GM19025 (cell line): ENCODE data around the gene MAN2A2.
"Not testable (repeated sequence)": the region's sequence is repeated elsewhere in the genome, so short reads cannot be mapped to it uniquely, and the experiment has no call there.

Experiments
- ATAC-seq: cut with Tn5 transposase; IDR thresholded peaks from one replicate; pipeline ENCODE4 v1.9.1; 2021; ENCODE audit warnings: mild to moderate bottlenecking, low read depth, moderate library complexity; ENCODE audit not compliant: unreplicated experiment

Gene MAN2A2

GRCh38 chr15:90915808-90916440 is 12.8 kb downstream of the MAN2A2 start:
- ATAC-seq = no peak

- ATAC-seq = no peak
These were observed 13.4 kb downstream of the MAN2A2 start for GRCh38 chr15:90916461-90916860.

GRCh38 chr15:90917569-90917968 is 14.5 kb downstream of the MAN2A2 start:
- no peak for ATAC-seq

- no peak for ATAC-seq
These were observed 15.1 kb downstream of the MAN2A2 start for GRCh38 chr15:90918034-90918788.

GRCh38 chr15:90918835-90919234 is 15.7 kb downstream of the MAN2A2 start:
- no peak for ATAC-seq

GRCh38 chr15:90921887-90922286 is 18.8 kb downstream of the MAN2A2 start:
- no peak for ATAC-seq

- ATAC-seq = peak; percentile 63
These were observed 19.7 kb downstream of the MAN2A2 start for GRCh38 chr15:90922712-90923322.

GRCh38 chr15:90924375-90924774 is 21.3 kb downstream of the MAN2A2 start:
- ATAC-seq = peak; percentile 77

GRCh38 chr15:90926766-90927165 is 23.7 kb downstream of the MAN2A2 start:
- ATAC-seq = not testable (repeated sequence)

- not testable (repeated sequence) for ATAC-seq
These were observed 25.0 kb downstream of the MAN2A2 start for GRCh38 chr15:90928106-90928505.

GRCh38 chr15:90929246-90930019 is 26.3 kb downstream of the MAN2A2 start:
- no peak for ATAC-seq

- no peak for ATAC-seq
These were observed 27.9 kb downstream of the MAN2A2 start for GRCh38 chr15:90930861-90931574.

- ATAC-seq = no peak
These were observed 28.4 kb downstream of the MAN2A2 start for GRCh38 chr15:90931575-90931827.

- ATAC-seq = peak; percentile 38
These were observed 28.9 kb downstream of the MAN2A2 start, which contains the start of gene HDDC3 for GRCh38 chr15:90931828-90932659. Gene HDDC3 (minus strand): TSS chr15:90932549. CDS start chr15:90932540, 9 bp downstream.

- no peak for ATAC-seq
These were observed 29.5 kb downstream of the MAN2A2 start for GRCh38 chr15:90932660-90932991.

GRCh38 chr15:90933301-90933700 is 30.2 kb downstream of the MAN2A2 start:
- ATAC-seq = no peak

GRCh38 chr15:90934256-90934948 is 31.3 kb downstream of the MAN2A2 start:
- peak; percentile 14 for ATAC-seq

- peak; percentile 69 for ATAC-seq
These were observed 32.0 kb downstream of the MAN2A2 start, which contains the start of gene UNC45A for GRCh38 chr15:90934949-90935751. Gene UNC45A (plus strand): TSS chr15:90935285. CDS start chr15:90935325, 40 bp downstream.
